NCI-H2171 treated with DMSO at 0.1 percent for 48 hours (cell line): ENCODE results near the gene LYSMD2.
A peak's percentile ranks its signal among the peaks of the same experiment; 100 is the strongest.

ENCODE experiments used
- DNase-seq: peaks from one replicate; lab custom pipeline; 2025; lab: John Stamatoyannopoulos, UW

The LYSMD2 gene

DNA sequence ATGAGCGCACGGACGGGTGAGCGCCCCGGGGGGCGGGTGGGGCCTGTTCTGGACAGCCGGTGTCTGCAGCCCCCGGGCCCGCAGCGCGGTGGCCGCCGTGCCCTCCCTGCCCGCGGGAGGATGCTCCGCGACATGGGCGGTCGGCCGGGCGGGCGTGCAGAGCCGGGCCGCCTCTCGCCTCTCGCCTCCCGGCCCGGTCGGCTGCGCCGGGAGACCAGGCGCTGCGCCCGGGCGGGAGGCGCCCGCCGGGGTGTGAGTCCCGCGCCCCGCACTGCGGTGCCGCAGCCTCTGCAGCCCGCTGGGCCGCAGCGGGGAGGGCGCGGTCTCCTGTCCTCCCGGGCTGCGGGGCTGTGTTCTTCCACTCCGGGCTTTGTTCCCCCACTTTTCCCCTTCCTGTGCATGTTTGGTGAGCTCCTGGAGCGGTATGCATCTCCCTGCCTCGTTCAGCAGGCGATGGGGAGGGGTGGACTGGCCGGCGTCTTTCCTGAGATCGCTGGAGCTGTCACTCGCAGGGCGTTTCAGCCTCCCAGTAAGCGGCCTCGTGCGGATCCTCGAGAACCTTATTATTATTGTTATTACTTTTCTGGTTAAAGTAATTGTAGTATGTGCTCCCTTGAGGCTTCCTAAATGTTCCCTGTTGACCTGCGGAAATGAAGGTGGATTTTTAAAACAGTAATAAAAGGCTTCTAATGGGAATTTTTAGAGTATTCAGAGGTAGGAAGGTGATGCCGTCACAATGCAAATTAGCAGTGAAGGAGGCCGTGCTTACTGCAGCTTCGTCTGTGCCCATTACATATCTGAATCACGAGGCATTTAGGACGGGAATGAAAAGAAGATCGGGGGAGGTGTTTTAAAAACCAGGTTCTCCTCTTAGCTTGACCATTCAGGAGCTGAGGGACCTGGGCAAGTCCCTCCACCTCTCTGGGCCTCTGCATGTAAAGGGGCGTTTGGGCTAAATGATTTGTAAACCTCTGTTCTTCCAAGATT lies 14.5 kb upstream of the LYSMD2 start:
- peak; percentile 64 for DNase-seq

DNA sequence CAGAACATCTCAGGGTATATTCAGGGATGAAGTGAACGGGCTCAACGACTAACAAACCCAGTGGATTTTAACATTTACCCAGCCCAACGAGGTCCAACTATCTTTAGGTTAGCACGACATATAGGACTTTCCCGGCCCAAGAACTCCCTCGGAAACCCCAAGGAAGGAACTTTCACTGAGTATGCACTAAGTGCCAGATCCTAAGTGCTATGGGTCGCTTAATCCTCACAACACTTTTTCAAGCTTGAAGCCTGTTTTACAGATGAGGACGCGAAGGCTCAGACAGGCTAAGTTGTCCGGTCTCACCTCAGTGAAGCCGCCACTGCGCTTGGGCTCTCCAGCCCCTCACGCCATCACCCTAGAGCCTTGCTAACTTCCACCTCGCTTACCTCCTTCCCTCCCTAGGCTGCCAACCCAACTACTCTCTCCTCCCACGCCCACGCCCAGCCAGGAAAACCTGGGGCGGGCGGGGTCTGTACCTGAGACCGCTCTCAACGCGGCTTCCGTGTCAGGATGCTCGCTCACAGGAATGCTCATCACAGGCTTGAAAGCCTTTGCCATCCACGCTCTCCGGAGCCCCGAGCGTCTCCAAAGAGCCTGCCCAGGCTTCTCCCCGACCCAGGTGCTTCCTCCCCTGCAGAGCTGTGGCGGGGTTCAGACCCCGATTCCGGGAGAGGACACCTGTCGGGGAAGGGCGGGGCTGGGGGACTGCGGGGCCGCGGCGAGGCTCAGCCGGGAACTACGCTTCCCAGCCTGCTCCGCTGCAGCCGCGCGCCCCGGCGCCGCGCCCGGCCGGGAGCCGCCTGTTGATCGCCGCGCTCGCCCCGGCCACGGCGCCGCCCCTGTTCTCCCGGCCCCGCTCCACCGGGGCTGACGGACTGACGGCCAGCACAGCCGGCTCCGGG lies 13.6 kb upstream of the LYSMD2 start, which contains the start of gene TMOD2:
Gene TMOD2 (plus strand): TSS at position 806 of the 905 bp plus-strand sequence. CDS start 14,845 bp downstream, outside the sequence.
- peak; percentile 69 for DNase-seq

DNA sequence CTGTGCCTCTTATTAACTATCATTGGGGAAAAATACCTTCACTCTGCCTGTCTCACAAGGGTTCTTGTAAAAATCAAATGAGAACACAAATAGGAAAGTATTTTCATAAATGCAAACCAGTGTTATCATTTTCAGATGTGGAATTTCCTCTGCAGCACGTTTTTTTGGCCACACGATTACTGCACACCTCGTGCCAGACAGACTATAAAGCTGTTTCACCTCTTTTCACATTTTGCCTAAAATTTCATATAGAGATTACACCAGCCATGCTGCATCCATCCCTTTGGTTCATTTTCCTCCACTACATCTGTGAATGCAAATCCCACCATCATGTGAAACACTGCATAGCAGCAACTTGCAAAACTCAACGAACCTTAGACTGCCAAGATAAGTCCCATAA lies 12.7 kb upstream of the LYSMD2 start:
- no peak for DNase-seq

DNA sequence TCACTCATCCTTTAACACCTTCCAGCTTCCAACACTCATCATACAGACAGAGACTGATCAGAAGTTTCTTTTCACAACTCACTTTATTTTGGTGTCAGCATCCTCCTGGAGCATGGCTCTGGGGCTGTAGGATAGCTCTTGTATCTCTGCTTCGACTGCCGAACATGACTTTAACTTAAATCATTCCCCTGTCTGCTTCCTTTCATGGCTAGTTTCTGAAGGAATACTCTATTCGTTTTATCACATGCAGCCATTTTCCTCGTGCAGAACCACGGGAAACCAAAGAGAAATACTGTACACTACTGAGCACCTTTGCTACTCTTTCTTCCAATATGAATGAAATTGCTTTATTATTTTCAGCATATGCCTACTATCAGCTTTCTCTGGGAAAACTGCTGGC lies 11.9 kb upstream of the LYSMD2 start:
- no peak for DNase-seq

DNA sequence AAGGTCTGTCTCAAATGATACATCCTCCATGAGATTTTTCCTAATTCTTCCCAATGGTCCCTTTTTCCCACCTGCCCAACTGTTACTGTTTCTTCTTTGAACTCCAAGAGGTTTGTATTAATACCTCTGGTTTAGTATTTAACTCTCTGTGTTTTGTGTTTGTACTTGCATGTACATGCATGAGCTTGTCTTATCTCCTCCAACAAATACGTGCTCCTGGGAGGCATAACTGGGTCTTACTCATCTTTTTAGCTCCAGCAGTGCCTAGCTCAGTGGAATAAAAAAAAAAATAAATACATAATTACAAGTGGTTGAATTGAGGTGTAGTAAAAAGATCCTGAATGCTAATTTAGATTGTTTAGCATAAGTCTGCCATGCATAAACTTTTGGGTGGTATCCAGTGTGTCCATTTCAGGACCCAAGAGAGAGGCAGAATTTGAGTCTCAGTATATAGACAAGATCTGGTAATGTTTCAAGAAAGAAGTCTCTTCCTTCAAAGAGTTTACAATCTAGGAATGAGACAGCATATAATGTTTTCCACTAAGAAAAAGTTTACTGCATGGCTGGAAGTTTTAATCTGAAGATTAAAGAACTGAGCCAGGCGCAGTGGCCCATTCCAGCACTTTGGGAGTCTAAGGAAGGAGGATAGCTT lies 1.7 kb upstream of the LYSMD2 start:
- peak; percentile 34 for DNase-seq

DNA sequence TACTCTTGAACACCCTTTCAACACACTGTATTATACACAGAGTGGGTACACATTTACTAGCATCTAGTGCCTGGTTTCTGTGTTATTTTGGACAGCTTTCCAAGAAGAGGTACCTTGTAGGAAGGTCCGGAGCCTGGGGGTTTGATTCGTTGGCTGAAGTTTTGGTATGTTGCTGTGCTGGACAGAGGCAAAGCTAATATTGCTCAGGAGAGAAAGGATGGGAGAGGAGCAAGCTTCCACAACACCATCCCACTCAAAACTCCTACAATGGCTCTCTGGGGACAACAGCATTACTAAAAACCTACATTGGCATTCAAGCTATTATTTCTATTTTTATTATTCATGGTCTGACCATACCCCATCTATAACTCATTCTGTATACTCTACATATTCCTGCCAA lies 1.1 kb upstream of the LYSMD2 start:
- no peak for DNase-seq

DNA sequence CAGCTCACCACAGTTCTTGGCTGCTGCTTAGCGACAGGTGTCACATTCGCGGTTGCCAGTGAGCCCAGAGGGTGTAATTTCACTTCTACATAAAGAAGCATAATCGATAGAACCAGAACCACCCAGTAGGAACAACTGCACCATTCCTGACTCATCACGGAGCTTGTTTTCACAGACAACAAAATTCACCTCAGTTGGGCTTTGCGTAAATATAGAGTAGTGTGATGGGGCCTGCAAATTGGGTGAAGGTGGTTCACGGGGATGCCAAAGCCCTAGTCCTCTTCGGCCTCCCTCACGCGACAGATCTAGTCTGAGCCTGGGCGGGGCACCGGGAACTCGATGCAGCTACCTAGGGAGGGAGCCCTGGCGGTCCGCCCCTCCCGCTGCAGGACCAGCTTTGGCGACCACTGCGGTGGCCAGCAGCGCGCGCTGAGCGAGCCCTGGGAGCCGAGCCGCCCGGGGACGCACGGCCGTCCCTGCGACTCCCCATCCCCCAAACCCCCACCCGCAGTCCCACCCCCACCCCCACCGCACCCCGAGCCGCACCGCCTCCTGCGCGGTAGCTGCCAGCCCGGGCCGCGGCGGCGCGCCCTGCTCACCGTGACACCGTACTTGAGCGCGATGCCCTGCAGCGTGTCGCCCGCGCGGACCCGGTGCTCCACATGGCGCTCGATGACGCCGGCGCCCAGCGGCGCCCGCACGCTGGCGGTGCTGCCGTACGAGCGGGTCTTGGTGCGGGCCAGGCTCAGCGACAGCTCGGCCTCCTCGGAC lies 519 bp downstream of the LYSMD2 start:
- DNase-seq, result peak; percentile 83

DNA sequence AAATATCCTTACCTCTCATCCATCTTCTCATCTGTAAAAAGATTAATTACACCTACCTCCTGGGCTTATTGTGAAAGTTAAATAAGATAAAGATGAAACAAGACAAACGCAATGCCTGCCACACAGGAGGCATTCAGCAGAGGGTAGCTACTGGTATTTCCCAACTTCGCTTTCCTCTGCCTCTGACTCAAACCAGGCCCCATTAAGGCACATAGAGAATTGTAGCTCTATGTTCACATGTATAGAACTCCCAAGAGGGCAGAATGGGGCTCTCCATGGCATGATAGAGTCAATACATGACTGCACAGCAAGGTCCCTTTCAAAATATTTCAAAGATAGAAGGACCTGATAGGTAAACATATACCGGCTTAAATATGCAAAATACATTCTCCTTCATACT lies 1.4 kb downstream of the LYSMD2 start:
- no peak for DNase-seq

DNA sequence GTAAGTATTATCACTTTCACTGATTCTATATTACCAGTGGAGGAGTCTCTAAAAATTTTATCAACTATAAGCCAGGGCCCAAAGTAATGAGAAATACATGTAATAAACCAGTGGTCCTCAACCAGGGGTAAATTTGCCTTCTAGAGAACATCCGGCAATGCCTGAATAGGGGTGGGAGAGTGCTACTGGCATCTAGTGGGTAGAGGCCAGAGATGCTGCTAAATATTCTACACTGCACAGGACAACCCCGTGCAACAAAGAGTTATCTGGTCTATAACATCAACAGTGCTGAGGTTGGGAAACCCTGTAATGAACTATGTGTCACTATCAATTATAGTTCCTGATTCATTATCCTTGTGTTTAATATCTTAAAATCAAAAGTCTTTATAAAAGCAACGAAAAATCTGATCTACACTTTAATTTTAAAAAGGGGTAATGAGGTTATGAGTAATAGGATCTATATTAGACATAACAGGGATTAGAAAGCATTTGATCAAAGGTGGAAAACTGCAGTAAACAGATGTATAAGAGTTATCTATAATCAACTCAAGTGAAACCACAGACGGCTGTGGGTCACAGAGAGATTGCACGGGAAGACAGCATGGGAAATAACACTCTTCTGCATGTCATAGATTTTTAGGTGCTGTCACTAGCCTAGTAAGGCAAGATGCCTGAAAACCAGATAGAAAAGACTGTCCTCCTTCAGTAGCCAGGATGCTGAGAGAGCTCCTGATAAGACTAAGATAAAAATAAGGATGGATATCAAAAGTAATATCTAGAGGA lies 2.0 kb downstream of the LYSMD2 start:
- no peak for DNase-seq

DNA sequence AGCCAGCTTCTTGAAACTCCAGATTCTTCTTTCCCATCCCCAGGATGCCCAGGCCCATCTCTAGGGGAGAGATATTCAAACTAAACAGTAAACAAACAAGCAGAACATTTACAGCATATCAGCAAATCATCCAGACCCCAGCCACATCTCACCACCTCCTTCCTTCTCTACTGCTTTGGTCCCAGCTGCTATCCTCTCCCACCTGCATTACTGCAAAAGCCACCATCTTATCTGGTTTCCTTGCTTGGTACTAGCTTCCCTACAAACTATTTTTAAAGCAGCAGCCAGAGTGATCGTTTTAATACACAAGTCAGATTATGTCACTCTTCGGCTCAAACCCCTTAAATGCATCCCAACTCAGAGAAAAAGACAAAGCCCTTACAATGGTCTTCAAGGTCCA lies 4.8 kb downstream of the LYSMD2 start:
- no peak for DNase-seq

DNA sequence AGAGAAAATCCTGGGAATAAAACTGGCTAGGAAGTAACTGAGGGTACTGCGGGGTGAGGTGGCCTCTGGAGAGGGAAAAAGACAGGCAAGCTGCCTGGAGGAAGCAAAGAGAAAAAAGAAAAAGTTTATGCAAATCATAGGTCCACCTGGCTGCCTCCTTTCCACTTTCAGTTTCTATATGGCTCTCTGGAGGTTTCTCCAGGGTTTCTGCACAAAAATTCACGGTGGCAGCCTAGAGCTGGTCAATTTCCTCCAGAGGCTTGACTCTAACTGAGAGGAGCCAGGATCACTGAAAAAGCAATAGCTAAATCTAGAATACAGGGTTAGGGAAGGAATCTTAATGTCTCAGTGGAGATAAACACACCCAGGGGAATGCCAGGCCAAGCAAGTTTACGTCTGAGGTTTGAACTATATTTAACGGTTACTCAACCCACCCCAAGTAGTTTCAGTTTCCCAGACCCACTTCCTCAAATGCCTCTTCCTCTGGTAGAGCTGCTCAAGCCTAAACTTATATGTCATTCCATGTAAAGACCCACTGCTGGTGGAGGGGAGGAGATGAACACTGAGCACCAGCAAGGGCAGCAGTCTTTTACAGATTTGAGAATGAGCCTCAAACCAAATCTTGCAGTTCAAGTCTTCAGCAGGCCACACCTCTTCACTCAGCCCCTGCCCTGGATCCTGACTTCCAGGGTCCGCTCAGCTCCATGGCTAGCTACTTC lies 5.7 kb downstream of the LYSMD2 start:
- no peak for DNase-seq

DNA sequence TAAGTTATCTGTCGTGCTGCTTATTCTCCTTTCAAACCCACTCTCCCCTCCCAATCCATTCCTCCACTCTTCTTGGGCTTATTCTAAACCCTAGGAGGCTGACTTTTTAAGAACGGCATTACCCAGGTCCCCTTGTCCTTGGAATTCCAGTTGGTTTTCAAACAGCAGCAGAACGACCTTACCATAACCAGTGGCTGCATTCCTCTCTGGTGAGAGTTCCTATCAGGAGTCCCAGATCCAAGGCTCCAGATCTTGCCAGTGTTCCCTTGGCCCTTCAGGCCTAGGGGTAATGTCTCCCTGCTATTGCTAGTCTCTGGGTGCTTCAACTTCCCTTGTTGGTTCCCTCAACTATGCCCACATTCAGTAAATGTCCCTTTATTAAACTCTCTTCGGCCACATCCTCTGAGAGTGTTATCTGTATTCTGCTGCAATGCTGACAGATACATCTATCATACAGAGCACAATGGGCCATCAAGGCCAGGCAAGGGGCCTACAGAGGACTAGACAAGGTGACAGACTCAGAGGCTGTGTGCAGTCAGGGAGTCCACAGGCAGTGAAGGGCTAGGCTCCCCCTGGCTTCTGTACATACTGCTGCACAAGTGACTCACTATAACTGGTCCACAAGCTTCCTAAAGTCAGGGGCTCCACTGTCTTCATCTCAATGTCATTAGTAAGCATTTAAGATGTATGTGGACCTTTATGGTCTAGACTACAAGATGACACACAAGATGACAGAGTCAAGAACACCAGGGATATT lies 10.1 kb downstream of the LYSMD2 start:
- DNase-seq, result no peak

DNA sequence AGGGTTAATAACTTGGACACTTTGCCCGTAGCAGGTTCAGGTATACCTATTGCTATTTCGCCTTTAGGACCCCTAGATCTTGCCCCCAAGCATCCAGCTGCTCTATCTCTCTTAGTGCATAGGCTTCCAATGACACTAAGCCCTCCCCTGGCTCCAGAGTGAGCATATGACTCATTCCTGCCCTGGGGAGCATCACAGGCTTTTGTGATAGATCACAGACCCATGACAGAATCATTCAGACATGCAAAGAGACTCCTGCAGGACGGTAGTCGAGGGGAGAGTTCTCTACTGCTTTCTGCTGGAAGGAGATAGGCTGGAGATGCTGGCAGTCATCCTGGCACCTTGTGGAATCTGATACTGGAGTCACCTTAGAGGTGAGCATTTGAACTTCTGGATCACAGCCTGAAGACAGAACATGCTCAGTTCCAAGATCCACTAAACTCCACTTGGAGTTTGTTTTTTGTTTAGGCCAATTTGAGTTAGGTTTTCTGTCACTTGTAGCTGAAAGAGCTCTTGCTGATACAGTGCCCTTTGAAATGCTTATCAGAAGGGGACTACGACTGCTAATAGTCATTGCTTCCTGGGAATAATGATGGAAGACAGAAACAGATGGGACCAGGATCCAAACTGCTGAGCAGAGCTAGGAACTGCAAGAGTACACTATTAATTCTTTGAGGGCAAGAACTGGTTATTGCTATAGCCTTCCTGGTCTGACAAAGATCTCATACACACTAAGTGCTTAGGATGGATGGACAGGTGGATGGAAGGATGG lies 11.0 kb downstream of the LYSMD2 start:
- peak; percentile 71 for DNase-seq

DNA sequence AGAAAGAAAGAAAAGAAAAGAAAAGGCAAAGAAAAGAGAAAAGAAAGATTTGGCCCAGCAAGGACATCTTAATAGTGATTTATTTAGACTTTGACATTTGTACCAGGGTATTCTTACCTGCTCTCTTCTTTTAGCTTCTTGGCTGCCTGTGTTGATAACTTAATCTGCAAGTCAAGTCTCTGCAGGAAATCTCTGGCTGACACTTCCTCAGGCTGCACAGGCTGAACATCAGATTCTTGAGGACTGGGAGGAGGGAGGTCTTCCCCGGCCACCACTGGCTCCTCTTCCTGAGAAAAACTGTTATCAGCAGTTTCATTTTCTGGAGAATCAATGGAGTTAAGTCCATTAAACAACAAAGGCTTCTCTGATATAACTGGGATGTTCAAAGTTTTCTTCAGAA lies 12.8 kb downstream of the LYSMD2 start:
- no peak for DNase-seq

DNA sequence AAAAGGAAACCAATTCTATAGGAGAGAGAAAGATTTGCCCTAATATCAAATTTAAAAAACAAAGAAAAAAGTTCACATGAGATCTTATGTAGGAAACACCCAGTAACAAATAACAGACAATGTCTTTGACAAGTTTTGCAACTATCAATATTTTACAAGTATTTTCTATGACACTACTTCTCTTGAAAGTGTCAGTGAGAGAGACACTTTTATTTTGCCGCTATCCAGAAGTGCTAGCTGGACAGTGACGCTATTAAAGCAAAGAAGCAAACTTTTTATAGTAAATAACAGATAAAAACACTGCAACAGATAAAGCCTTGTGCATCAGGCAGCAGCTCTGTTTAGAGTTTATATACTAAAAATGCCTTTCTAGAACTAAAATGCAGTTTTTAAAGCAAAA lies 13.3 kb downstream of the LYSMD2 start:
- no peak for DNase-seq

DNA sequence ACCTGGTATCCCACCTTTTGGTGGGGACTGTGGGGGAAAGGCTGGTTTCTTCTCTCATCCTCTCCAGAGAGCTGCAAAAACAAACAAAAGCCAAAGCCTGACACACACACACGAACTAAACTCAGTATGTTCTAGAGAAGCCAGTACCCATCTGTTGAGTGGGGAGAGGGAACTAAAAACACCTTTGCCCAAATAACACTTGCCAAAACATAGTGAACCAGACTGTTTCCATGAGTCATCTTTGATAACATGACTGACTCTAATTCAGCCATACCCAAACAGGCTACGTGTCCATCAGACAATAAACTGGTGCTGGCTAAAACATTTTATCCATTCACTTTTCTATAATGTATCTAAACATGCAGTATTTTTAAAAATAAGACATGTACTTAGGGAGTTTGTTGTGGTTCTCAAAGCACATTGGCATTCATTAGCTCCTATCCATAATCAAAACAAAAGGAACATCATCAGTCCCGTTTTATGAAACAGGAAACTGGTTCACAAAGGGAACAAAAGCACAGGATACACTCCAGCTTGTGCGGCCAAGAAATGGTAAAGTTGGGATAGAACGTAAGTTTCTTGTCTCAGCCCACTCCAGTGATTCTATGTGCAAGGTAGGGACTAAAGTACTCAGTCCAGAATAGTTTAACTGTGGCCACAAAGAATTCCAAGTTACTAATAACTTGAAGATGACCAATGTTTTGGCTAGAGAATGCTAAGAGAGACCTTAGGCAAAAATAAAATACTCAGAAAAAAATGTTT lies 16.1 kb downstream of the LYSMD2 start:
- DNase-seq, result peak; percentile 30

DNA sequence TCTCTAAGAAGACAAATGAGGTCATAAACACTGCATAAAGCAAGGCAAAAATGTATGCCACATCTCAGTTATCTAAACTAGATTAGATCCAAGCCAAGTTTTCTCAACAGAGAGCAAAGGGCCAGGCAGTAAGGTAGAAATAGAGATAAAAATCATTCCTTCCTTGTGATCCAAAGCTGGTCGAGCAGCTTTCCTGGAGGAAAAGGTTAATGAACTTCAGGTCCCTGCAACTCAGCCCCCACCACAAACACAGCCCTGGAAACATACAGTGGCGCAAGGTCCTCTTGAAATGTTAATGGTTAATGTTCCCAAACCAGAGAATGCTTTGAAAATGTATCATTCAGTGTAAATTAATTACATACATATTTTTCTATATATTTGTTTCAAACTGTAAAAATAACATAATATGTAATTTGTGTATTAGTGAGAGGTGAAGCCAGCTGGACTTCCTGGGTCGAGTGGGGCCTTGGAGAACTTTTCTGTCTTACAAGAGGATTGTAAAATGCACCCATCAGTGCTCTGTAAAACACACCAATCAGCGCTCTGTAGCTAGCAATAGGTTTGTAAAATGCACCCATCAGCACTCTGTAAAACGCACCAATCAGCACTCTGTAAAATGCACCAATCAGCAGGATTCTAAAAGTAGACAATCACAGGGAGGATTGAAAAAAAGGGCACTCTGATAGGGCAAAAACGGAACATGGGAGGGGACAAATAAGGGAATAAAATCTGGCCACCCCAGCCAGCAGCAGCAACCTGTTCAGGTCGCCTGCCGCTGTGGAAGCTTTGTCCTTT lies 17.1 kb downstream of the LYSMD2 start:
- DNase-seq, result no peak
